WTC11 (cell line): Measurements from ENCODE around the gene ACTC1.

Experiments
- JUN ChIP-seq: sonication (generic); formaldehyde crosslinking; IDR thresholded peaks from 2 replicates; pipeline ENCODE4 v1.8.0; 2023; ENCODE audit warnings: mild to moderate bottlenecking, missing genetic modification reagents
- TF ChIP-seq, protein P1 (sequence below): sonication (generic); formaldehyde crosslinking; IDR thresholded peaks from 2 replicates; pipeline ENCODE4 v1.8.0; 2023; ENCODE audit warnings: missing genetic modification reagents
- TF ChIP-seq, protein P2 (sequence below): fragments of 200-600 bp; IDR thresholded peaks from 2 replicates; pipeline ENCODE4 v1.8.0; 2022; ENCODE audit warnings: antibody characterized with exemption

DNA sequence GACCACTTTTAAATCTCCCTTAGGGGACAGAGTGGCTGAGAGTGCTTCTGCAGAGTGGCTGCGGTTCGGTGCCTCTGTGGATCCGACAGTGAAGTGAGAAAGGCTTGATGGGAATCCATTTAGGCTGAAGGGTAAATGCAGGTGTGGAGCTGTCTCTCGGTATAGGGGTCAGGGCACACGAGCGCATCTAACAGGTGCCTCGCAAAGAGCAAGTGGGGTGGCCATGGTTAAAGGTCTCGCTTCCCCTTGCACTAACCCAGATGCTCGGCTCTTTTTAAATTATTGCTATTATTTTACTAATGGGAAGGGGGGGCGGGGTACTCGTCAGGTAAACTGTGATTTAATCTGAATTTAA, 40.0 kb downstream of the ACTC1 start:
- TF ChIP-seq, protein P1, sequence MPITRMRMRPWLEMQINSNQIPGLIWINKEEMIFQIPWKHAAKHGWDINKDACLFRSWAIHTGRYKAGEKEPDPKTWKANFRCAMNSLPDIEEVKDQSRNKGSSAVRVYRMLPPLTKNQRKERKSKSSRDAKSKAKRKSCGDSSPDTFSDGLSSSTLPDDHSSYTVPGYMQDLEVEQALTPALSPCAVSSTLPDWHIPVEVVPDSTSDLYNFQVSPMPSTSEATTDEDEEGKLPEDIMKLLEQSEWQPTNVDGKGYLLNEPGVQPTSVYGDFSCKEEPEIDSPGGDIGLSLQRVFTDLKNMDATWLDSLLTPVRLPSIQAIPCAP (CRISPR knock-in tag), result no peak
- no peak for TF ChIP-seq JUN (CRISPR knock-in tag)
- TF ChIP-seq, protein P2, sequence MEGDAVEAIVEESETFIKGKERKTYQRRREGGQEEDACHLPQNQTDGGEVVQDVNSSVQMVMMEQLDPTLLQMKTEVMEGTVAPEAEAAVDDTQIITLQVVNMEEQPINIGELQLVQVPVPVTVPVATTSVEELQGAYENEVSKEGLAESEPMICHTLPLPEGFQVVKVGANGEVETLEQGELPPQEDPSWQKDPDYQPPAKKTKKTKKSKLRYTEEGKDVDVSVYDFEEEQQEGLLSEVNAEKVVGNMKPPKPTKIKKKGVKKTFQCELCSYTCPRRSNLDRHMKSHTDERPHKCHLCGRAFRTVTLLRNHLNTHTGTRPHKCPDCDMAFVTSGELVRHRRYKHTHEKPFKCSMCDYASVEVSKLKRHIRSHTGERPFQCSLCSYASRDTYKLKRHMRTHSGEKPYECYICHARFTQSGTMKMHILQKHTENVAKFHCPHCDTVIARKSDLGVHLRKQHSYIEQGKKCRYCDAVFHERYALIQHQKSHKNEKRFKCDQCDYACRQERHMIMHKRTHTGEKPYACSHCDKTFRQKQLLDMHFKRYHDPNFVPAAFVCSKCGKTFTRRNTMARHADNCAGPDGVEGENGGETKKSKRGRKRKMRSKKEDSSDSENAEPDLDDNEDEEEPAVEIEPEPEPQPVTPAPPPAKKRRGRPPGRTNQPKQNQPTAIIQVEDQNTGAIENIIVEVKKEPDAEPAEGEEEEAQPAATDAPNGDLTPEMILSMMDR, result no peak
